ENCODE data around the gene KCNQ1.

KCNQ1 gene

GRCh38 chr11:2563213-2564007 is 118.6 kb downstream of the KCNQ1 start:
- H3K27ac ChIP-seq (ENCODE audit: low read length), result no peak overlapping the region
- H3K27me3 ChIP-seq (ENCODE audit: low read depth, low read length), result no peaks in the 10 kb centered on the region
- no peaks in the 10 kb centered on the region for H3K36me3 ChIP-seq (ENCODE audit: control insufficient read depth in 1 of 2, insufficient read depth in 2 of 2, low read length in 2 of 2)
- H3K4me3 ChIP-seq (ENCODE audit: low read depth in 1 of 2, low read length in 2 of 2), result no peak overlapping the region
- H3K4me1 ChIP-seq (ENCODE audit: control insufficient read depth in 1 of 2, insufficient read depth in 2 of 2, low read length in 2 of 2), result peaks cover 0 to 4% of the 10 kb centered on the region in 2 donors
- H3K9me3 ChIP-seq (ENCODE audit: control insufficient read depth in 1 of 2, low read length in 2 of 2), result no peaks in the 10 kb centered on the region

GRCh38 chr11:2564008-2564530 is 119.3 kb downstream of the KCNQ1 start:
- H3K4me1 ChIP-seq (ENCODE audit: control insufficient read depth in 1 of 2, insufficient read depth in 2 of 2, low read length in 2 of 2), result peaks cover 0 to 4% of the 10 kb centered on the region in 2 donors
- H3K4me3 ChIP-seq (ENCODE audit: low read depth in 1 of 2, low read length in 2 of 2), result no peak overlapping the region
- H3K27me3 ChIP-seq (ENCODE audit: low read depth, low read length), result no peaks in the 10 kb centered on the region
- H3K9me3 ChIP-seq (ENCODE audit: control insufficient read depth in 1 of 2, low read length in 2 of 2), result no peaks in the 10 kb centered on the region
- no peaks in the 10 kb centered on the region for H3K36me3 ChIP-seq (ENCODE audit: control insufficient read depth in 1 of 2, insufficient read depth in 2 of 2, low read length in 2 of 2)
- H3K27ac ChIP-seq (ENCODE audit: low read length), result no peak overlapping the region

- H3K36me3 ChIP-seq (ENCODE audit: control insufficient read depth in 1 of 2, insufficient read depth in 2 of 2, low read length in 2 of 2), result no peaks in the 10 kb centered on the region
- no peak overlapping the region for H3K27ac ChIP-seq (ENCODE audit: low read length)
- H3K4me3 ChIP-seq (ENCODE audit: low read depth in 1 of 2, low read length in 2 of 2), result no peak overlapping the region
- no peaks in the 10 kb centered on the region for H3K27me3 ChIP-seq (ENCODE audit: low read depth, low read length)
- peaks cover 0 to 1% of the 10 kb centered on the region in 2 donors for H3K4me1 ChIP-seq (ENCODE audit: control insufficient read depth in 1 of 2, insufficient read depth in 2 of 2, low read length in 2 of 2)
- no peaks in the 10 kb centered on the region for H3K9me3 ChIP-seq (ENCODE audit: control insufficient read depth in 1 of 2, low read length in 2 of 2)
These were observed 120.0 kb downstream of the KCNQ1 start for GRCh38 chr11:2564588-2565425.

- Histone ChIP-seq H3K36me3 (ENCODE audit: control insufficient read depth in 1 of 2, insufficient read depth in 2 of 2, low read length in 2 of 2) (no peaks in the 10 kb centered on the region), H3K27me3 (ENCODE audit: low read depth, low read length) (no peaks in the 10 kb centered on the region), H3K27ac (ENCODE audit: low read length) (no peak overlapping the region), H3K4me1 (ENCODE audit: control insufficient read depth in 1 of 2, insufficient read depth in 2 of 2, low read length in 2 of 2) (no peaks in the 10 kb centered on the region), H3K9me3 (ENCODE audit: control insufficient read depth in 1 of 2, low read length in 2 of 2) (no peaks in the 10 kb centered on the region), H3K4me3 (ENCODE audit: low read depth in 1 of 2, low read length in 2 of 2) (no peak overlapping the region)
These were observed 120.8 kb downstream of the KCNQ1 start for GRCh38 chr11:2565447-2566222.

GRCh38 chr11:2566223-2567025 is 121.6 kb downstream of the KCNQ1 start:
- Histone ChIP-seq H3K9me3 (ENCODE audit: control insufficient read depth in 1 of 2, low read length in 2 of 2) (no peaks in the 10 kb centered on the region), H3K4me3 (ENCODE audit: low read depth in 1 of 2, low read length in 2 of 2) (no peak overlapping the region), H3K27me3 (ENCODE audit: low read depth, low read length) (no peaks in the 10 kb centered on the region), H3K36me3 (ENCODE audit: control insufficient read depth in 1 of 2, insufficient read depth in 2 of 2, low read length in 2 of 2) (no peaks in the 10 kb centered on the region), H3K27ac (ENCODE audit: low read length) (no peak overlapping the region), H3K4me1 (ENCODE audit: control insufficient read depth in 1 of 2, insufficient read depth in 2 of 2, low read length in 2 of 2) (no peaks in the 10 kb centered on the region)

- Histone ChIP-seq H3K4me3 (ENCODE audit: low read depth in 1 of 2, low read length in 2 of 2) (no peak overlapping the region), H3K9me3 (ENCODE audit: control insufficient read depth in 1 of 2, low read length in 2 of 2) (no peaks in the 10 kb centered on the region), H3K4me1 (ENCODE audit: control insufficient read depth in 1 of 2, insufficient read depth in 2 of 2, low read length in 2 of 2) (no peaks in the 10 kb centered on the region), H3K27me3 (ENCODE audit: low read depth, low read length) (no peaks in the 10 kb centered on the region), H3K36me3 (ENCODE audit: control insufficient read depth in 1 of 2, insufficient read depth in 2 of 2, low read length in 2 of 2) (no peaks in the 10 kb centered on the region), H3K27ac (ENCODE audit: low read length) (no peak overlapping the region)
These were observed 122.3 kb downstream of the KCNQ1 start for GRCh38 chr11:2567026-2567671.

GRCh38 chr11:2569321-2569721 is 124.5 kb downstream of the KCNQ1 start:
- H3K9me3 ChIP-seq (ENCODE audit: control insufficient read depth in 1 of 2, low read length in 2 of 2), result no peaks in the 10 kb centered on the region
- no peaks in the 10 kb centered on the region for H3K27me3 ChIP-seq (ENCODE audit: low read depth, low read length)
- no peaks in the 10 kb centered on the region for H3K36me3 ChIP-seq (ENCODE audit: control insufficient read depth in 1 of 2, insufficient read depth in 2 of 2, low read length in 2 of 2)
- no peak overlapping the region for H3K27ac ChIP-seq (ENCODE audit: low read length)
- H3K4me3 ChIP-seq (ENCODE audit: low read depth in 1 of 2, low read length in 2 of 2), result no peak overlapping the region
- no peaks in the 10 kb centered on the region for H3K4me1 ChIP-seq (ENCODE audit: control insufficient read depth in 1 of 2, insufficient read depth in 2 of 2, low read length in 2 of 2)

- Histone ChIP-seq H3K9me3 (ENCODE audit: control insufficient read depth in 1 of 2, low read length in 2 of 2) (no peaks in the 10 kb centered on the region), H3K27me3 (ENCODE audit: low read depth, low read length) (no peaks in the 10 kb centered on the region), H3K27ac (ENCODE audit: low read length) (no peak overlapping the region), H3K4me1 (ENCODE audit: control insufficient read depth in 1 of 2, insufficient read depth in 2 of 2, low read length in 2 of 2) (no peaks in the 10 kb centered on the region), H3K36me3 (ENCODE audit: control insufficient read depth in 1 of 2, insufficient read depth in 2 of 2, low read length in 2 of 2) (no peaks in the 10 kb centered on the region), H3K4me3 (ENCODE audit: low read depth in 1 of 2, low read length in 2 of 2) (no peak overlapping the region)
These were observed 125.0 kb downstream of the KCNQ1 start for GRCh38 chr11:2569731-2570210.

- Histone ChIP-seq H3K9me3 (ENCODE audit: control insufficient read depth in 1 of 2, low read length in 2 of 2) (no peaks in the 10 kb centered on the region), H3K27ac (ENCODE audit: low read length) (no peak overlapping the region), H3K27me3 (ENCODE audit: low read depth, low read length) (no peaks in the 10 kb centered on the region), H3K4me3 (ENCODE audit: low read depth in 1 of 2, low read length in 2 of 2) (no peak overlapping the region), H3K4me1 (ENCODE audit: control insufficient read depth in 1 of 2, insufficient read depth in 2 of 2, low read length in 2 of 2) (no peaks in the 10 kb centered on the region), H3K36me3 (ENCODE audit: control insufficient read depth in 1 of 2, insufficient read depth in 2 of 2, low read length in 2 of 2) (no peaks in the 10 kb centered on the region)
These were observed 125.5 kb downstream of the KCNQ1 start for GRCh38 chr11:2570211-2570811.

Data from muscle layer of duodenum (tissue), 2 donors.